ENCODE measurements around the gene BRD4. TPM values are rescaled to one million over a fixed set of nuclear protein-coding genes. Genes with fewer than 3 reads are reported as not detected.

Gene BRD4
- 10 to 100 TPM; 64.8 to 83.2 (median 73.9) TPM for total RNA-seq

- in situ Hi-C loops (cut with MboI; ENCODE audit: low sequenced_read_pairs in 4 of 4) = no loop called here
- Histone ChIP-seq H3K4me1 (peaks cover 66 to 70% of the 10 kb centered on the region in 2 donors), H3K4me3 (peak within 1 kb of the TSS; percentile 82 to 97 (median 96)), H3K9me3 (no peaks in the 10 kb centered on the region), H3K27me3 (no peaks in the 10 kb centered on the region), H3K36me3 (no peaks in the 10 kb centered on the region), H3K27ac (peak within 1 kb of the TSS; percentile 91 to 98 (median 96))
- peak; percentile 63 to 72 for ATAC-seq
- TF ChIP-seq CTCF (IDR thresholded peaks at IDR 0.05 in 4 of 5, conservative IDR thresholded peaks at IDR 0.05 in 1 of 5) = no peak
- TF ChIP-seq POLR2A (IDR thresholded peaks at IDR 0.05) = peak; percentile 72 to 78
- intact Hi-C loops (cut with DNase I; ENCODE audit: low total_unique reads) = loop anchor here (2.0 to 5.0 kb wide), 3 partner anchors 46 to 115 kb away; partner anchors contain the start of genes AKAP8, AKAP8L and WIZ
- peak; percentile 38 to 62 for DNase-seq
Measured at GRCh38 chr19:15332311-15332996, at the start of gene BRD4. Gene BRD4, minus strand, starts transcription at chr19:15332539. Its CDS starts 59,440 bp downstream, at chr19:15273099.

GRCh38 chr19:15381864-15382263, 49.5 kb upstream of the BRD4 start:
- TF ChIP-seq POLR2A (IDR thresholded peaks at IDR 0.05) (no peak), CTCF (IDR thresholded peaks at IDR 0.05 in 4 of 5, conservative IDR thresholded peaks at IDR 0.05 in 1 of 5) (no peak)
- in situ Hi-C loops (cut with MboI; ENCODE audit: low sequenced_read_pairs in 4 of 4) (loop anchor here in 2 of 4 donors (25.0 kb wide), 1 partner anchor 180 kb away; no protein-coding TSS in a partner anchor), intact Hi-C loops (cut with DNase I; ENCODE audit: low total_unique reads) (loop anchor here (2.0 kb wide), 1 partner anchor 15 kb away; no protein-coding TSS in a partner anchor)
- Histone ChIP-seq H3K36me3 (no peaks in the 10 kb centered on the region), H3K4me1 (peaks cover 13 to 14% of the 10 kb centered on the region in 2 donors), H3K27ac (peak overlapping the region in 3 of 4 donors; percentile 6 to 96 (median 22)), H3K4me3 (no peak overlapping the region), H3K27me3 (no peaks in the 10 kb centered on the region), H3K9me3 (no peaks in the 10 kb centered on the region)
- DNase-seq (no peak), ATAC-seq (no peak)

GRCh38 chr19:15381429-15381828, 49.1 kb upstream of the BRD4 start:
- DNase-seq (no peak), ATAC-seq (no peak)
- Histone ChIP-seq H3K27me3 (no peaks in the 10 kb centered on the region), H3K27ac (peak overlapping the region in 3 of 4 donors; percentile 6 to 96 (median 22)), H3K4me1 (peaks cover 17 to 18% of the 10 kb centered on the region in 2 donors), H3K4me3 (no peak overlapping the region), H3K9me3 (no peaks in the 10 kb centered on the region), H3K36me3 (no peaks in the 10 kb centered on the region)
- TF ChIP-seq POLR2A (IDR thresholded peaks at IDR 0.05) (no peak), CTCF (IDR thresholded peaks at IDR 0.05 in 4 of 5, conservative IDR thresholded peaks at IDR 0.05 in 1 of 5) (no peak)
- in situ Hi-C loops (cut with MboI; ENCODE audit: low sequenced_read_pairs in 4 of 4) (loop anchor here in 2 of 4 donors (25.0 kb wide), 1 partner anchor 181 kb away; no protein-coding TSS in a partner anchor), intact Hi-C loops (cut with DNase I; ENCODE audit: low total_unique reads) (no loop called here)

GRCh38 chr19:15379999-15380647, 47.8 kb upstream of the BRD4 start:
- Histone ChIP-seq H3K4me3 (peak overlapping the region; percentile 45 to 100 (median 72)), H3K9me3 (no peaks in the 10 kb centered on the region), H3K27me3 (no peaks in the 10 kb centered on the region), H3K27ac (peak overlapping the region; percentile 92 to 99 (median 96)), H3K4me1 (peaks cover 30 to 31% of the 10 kb centered on the region in 2 donors), H3K36me3 (no peaks in the 10 kb centered on the region)
- ATAC-seq = no peak
- intact Hi-C loops (cut with DNase I; ENCODE audit: low total_unique reads) (loop anchor here (1.0 to 5.0 kb wide), 5 partner anchors 38 to 177 kb away; partner anchors contain the start of genes AKAP8L and BRD4), in situ Hi-C loops (cut with MboI; ENCODE audit: low sequenced_read_pairs in 4 of 4) (loop anchor here in 2 of 4 donors (10.0 to 25.0 kb wide), 2 partner anchors 55 to 182 kb away; no protein-coding TSS in a partner anchor)
- no peak for TF ChIP-seq CTCF (IDR thresholded peaks at IDR 0.05 in 4 of 5, conservative IDR thresholded peaks at IDR 0.05 in 1 of 5)
- TF ChIP-seq POLR2A (IDR thresholded peaks at IDR 0.05) = no peak
- peak in 1 of 2 donors; percentile 38 for DNase-seq

Measured in gastrocnemius medialis (tissue), 4 donors.